Measurements from ENCODE around the gene PSRC1. TPM values are rescaled to one million over a fixed set of nuclear protein-coding genes. Genes with fewer than 3 reads are reported as not detected.

PSRC1 gene
- total RNA-seq, 1 experiment from 2014 or later: 60.3 TPM

- Histone ChIP-seq H4K8ac (replicated peaks; ENCODE audit: insufficient read length, low read depth, low read length) (no peak overlapping the region), H3K14ac (ENCODE audit: insufficient read depth, low read length) (peak overlapping the region; percentile 80; the same call in 1 of the 2 replicates), H3K79me1 (ENCODE audit: insufficient read depth, low read depth, low read length, poor library complexity, severe bottlenecking) (peaks cover 5% of the 10 kb centered on the region), H2BK5ac (ENCODE audit: insufficient read length, low read length) (no peak overlapping the region), H3K4ac (ENCODE audit: low read depth, low read length) (no peak overlapping the region), H4K91ac (ENCODE audit: insufficient read length, low read depth, low read length) (no peak overlapping the region), H3K27me3 (ENCODE audit: insufficient read depth, low read length) (no peaks in the 10 kb centered on the region), H4K5ac (ENCODE audit: insufficient read length, low read depth, low read length) (no peak overlapping the region), H4K20me1 (ENCODE audit: control insufficient read depth, insufficient read depth, insufficient read length) (no peaks in the 10 kb centered on the region), H3K4me2 (ENCODE audit: insufficient read depth, insufficient read length, low read length) (peak overlapping the region; percentile 92), H3K23me2 (ENCODE audit: insufficient read length, low read depth, low read length, poor library complexity, severe bottlenecking) (peaks cover 13% of the 10 kb centered on the region), H3K9ac (ENCODE audit: extremely low read depth, insufficient read length, low read length) (peak overlapping the region; percentile 69), H3K9me3 (ENCODE audit: control insufficient read depth, low read depth, low read length) (no peaks in the 10 kb centered on the region), H2BK12ac (ENCODE audit: insufficient read length, low read depth, low read length) (no peak overlapping the region), H3T11ph (ENCODE audit: low read length) (no peak overlapping the region), H2BK120ac (ENCODE audit: low read depth, low read length, poor library complexity, severe bottlenecking) (no peak overlapping the region), H2AFZ (ENCODE audit: low read length) (no peak overlapping the region), H3K27ac (ENCODE audit: insufficient read length, low read depth, low read length) (no peak overlapping the region), H3K56ac (ENCODE audit: insufficient read length, low read depth, low read length) (no peak overlapping the region), H3K23ac (ENCODE audit: insufficient read length, low read depth, low read length) (no peak overlapping the region), H2AK5ac (ENCODE audit: insufficient read length, low read length) (no peak overlapping the region), H2BK20ac (ENCODE audit: low read depth, low read length, poor library complexity, severe bottlenecking) (no peak overlapping the region), H3K4me1 (ENCODE audit: insufficient read depth, low read length) (peaks cover 3% of the 10 kb centered on the region; the same call in 1 of the 2 replicates), H3K18ac (ENCODE audit: insufficient read length, low read depth, low read length) (peak overlapping the region; percentile 83), H2BK15ac (ENCODE audit: low read depth, low read length) (no peak overlapping the region), H3K79me2 (ENCODE audit: insufficient read depth, low read length) (peaks cover 2% of the 10 kb centered on the region; the same call in 1 of the 2 replicates)
- DNase-seq: no peak
- Mint-ChIP-seq H3K36me3 (ENCODE audit: insufficient read depth in 1 of 3, low read depth in 3 of 3) (peaks cover 18 to 31% (median 30%) of the 10 kb centered on the region in 3 experiments), H3K4me1 (peaks cover 36 to 46% of the 10 kb centered on the region in 2 experiments), H3K9me3 (peaks cover 0 to 2% of the 10 kb centered on the region in 2 experiments; a peak in 2 of 5 replicates), H3K27me3 (ENCODE audit: low read depth) (no peaks in the 10 kb centered on the region; the same call in 1 of the 2 replicates), H3K4me3 (peak overlapping the region; percentile 99 to 100), H3K27ac (peak overlapping the region in 2 of 3 experiments; percentile 96 to 99; a peak in 2 of 7 replicates)
- no CpG with 5 or more reads among the region's 10 CpGs for WGBS (ENCODE audit: extremely low coverage, insufficient read length, low lambda C conversion rate)
- no peak for TF ChIP-seq CTCF (conservative IDR thresholded peaks at IDR 0.05)
Measured at GRCh38 chr1:109282497-109282951, 421 bp downstream of the PSRC1 start.

All from H9 (cell line).